GM18909 (cell line): Measurements from ENCODE around the gene TOMM40.
"Not testable (repeated sequence)": the region's sequence is repeated elsewhere in the genome, so short reads cannot be mapped to it uniquely, and the experiment has no call there.

Source experiments
- ATAC-seq: cut with Tn5 transposase; IDR thresholded peaks from one replicate; pipeline ENCODE4 v1.9.1; 2021; ENCODE audit warnings: mild to moderate bottlenecking; ENCODE audit not compliant: unreplicated experiment, poor library complexity

The TOMM40 gene

GRCh38 chr19:44924243-44924725, 33.2 kb downstream of the TOMM40 start:
- ATAC-seq, result no peak

GRCh38 chr19:44925114-44925891, 34.2 kb downstream of the TOMM40 start:
- no peak for ATAC-seq

GRCh38 chr19:44926245-44927077, 35.4 kb downstream of the TOMM40 start:
- ATAC-seq, result not testable (repeated sequence)

DNA sequence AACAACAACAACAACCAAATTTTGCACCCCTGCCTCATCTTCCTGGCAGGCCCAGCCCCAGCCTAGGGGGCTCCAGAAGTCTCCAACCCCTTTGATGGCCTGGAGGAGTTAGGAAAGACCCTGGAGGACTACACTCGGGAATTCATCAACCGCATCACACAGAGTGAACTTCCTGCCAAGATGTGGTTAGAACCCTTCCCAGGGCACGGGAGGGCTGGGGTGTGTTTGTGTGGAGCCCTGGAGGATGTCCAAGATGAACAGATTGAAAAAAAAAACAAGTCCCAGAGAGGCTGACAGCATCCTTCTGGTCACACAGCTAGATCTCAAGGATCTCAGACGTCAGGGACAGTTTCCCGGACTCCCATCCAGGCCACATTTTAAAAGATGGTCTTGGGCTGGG, 36.7 kb downstream of the TOMM40 start:
- ATAC-seq, result no peak

DNA sequence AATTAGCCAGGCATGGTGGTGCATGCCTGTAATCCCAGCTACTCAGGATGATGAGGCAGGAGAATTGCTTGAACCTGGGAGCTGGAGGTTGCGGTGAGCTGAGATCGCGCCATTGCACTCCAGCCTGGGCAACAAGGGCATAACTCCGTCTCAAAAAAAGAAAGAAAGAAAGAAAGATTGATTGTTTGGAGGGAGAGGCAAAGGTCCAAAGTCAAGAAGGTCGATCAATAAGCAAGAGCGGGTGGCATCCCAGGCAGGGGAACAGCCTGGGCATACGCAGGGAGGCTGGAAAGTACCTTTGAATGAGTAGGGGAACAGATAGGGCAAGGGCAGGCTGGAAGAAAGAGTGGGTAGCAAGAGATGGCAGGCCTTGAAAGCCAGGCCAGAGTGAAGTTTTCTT, 39.0 kb downstream of the TOMM40 start:
- ATAC-seq, result no peak

DNA sequence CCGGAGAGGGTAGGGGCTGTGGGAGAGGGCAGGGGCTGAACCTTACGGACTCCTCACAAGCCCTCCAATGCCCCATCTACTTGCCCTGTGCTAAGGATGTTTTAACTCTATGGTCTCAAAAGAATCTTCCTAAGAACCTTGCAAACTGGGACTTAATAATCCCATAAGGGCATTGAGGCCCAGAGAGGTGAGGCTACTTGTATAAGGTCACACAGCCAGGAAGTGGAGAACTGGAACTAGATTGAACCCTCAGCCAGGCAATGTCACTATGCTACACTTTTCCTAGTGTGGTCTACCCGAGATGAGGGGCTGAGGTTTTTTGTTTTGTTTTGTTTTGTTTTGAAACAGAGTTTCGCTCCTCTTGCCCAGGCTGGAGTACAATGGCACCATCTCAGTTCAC, 40.5 kb downstream of the TOMM40 start:
- ATAC-seq, result no peak

DNA sequence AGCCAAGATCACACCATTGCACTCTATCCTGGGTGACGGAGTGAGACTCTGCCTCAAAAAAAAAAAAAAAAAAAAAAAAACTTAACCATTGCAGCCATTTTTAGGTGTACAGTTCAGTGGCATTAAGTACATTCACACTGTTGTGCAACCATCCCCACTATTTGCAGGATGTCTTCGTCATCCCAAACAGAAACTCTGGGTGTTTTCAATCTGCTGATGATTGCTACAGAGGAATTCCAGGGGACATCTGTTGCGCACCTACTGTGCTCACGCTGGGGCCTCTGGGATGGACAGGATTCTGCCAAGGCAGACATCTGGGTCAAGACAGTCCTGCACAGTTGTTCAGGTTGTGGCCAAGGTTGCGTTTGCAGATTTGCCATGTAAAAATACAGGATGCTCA, 48.6 kb downstream of the TOMM40 start:
- no peak for ATAC-seq

- ATAC-seq, result no peak
Measured at GRCh38 chr19:44942067-44942571, 51.1 kb downstream of the TOMM40 start, which contains the start of gene APOC4. Gene APOC4 (plus strand): TSS chr19:44942237. CDS start chr19:44942278, 41 bp downstream.

DNA sequence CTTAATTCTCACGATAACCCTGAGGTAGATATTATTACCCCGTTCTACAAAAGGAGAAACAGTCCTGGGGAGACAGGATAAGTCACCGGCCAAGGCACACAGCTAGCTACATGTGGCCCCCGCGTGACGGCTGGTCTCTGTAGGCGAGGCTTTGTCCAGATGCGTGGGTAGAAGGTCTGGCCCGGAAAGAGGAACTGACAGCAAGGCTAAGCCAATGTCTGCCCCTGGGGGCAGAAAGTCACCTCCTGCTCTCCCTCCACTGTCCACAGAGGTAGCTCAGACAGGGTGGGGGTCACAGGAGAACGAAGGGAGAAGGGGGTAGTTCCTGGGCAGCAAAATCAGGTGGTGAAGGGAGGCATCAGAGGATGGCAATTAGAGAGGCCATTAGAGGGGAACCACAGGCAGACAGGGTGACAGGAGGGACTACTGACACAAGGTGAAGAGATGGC, 52.8 kb downstream of the TOMM40 start:
- peak; percentile 57 for ATAC-seq

DNA sequence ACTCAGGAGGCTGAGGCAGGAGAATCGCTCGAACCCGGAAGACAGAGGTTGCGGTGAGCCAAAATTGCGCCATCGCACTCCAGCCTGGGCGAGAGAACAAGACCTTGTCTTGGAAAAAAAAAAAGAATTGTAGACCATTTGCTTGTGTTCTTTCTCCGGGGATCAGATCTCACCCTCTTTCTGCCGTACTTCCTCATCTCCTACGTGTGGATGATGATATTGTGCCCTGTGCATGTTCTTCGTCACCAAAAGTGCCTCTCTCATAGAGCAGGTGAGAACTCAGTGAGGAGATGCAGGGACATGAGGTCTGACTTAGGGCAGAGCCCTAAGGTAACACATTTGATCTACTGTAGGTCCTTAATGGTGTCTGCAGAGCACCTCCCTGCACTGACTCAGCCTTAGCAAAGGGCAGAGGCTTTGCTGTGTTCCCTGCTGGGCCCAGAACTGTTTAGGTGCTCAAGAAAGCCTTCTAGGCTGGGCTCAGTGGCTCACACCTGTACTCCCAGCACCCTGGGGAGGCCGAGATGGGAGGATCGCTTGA, 56.1 kb downstream of the TOMM40 start:
- ATAC-seq, result no peak

- ATAC-seq, result no peak
Measured at GRCh38 chr19:44948237-44948636, 57.2 kb downstream of the TOMM40 start.

DNA sequence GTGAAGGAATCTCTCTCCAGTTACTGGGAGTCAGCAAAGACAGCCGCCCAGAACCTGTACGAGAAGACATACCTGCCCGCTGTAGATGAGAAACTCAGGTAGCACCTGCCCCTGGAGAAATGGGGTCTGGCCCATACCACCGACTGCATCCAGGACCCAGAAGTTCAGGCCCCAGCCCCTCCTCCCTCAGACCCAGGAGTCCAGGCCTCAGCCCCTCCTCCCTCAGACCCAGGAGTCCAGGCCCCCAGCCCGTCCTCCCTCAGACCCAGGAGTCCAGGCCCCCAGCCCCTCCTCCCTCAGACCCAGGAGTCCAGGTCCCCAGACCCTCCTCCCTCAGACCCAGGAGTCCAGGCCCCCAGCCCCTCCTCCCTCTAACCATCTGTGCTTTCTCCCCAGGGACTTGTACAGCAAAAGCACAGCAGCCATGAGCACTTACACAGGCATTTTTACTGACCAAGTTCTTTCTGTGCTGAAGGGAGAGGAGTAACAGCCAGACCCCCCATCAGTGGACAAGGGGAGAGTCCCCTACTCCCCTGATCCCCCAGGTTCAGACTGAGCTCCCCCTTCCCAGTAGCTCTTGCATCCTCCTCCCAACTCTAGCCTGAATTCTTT, 57.8 kb downstream of the TOMM40 start:
- ATAC-seq, result no peak

GRCh38 chr19:44949550-44949949, 58.5 kb downstream of the TOMM40 start:
- ATAC-seq, result no peak

GRCh38 chr19:44951179-44952159, 60.4 kb downstream of the TOMM40 start:
- no peak for ATAC-seq
